SH-SY5Y (cell line): ENCODE measurements around the gene OTUD5.

Source experiments
- GATA2 ChIP-seq: IDR thresholded peaks from 2 replicates; pipeline ENCODE4 v1.6.1; 2011; ENCODE audit warnings: mild to moderate bottlenecking, low read depth, low read length
- GATA3 ChIP-seq: IDR thresholded peaks from 2 replicates; pipeline ENCODE4 v1.6.1; 2011; ENCODE audit warnings: low read depth, mild to moderate bottlenecking, low read length, moderate library complexity

DNA sequence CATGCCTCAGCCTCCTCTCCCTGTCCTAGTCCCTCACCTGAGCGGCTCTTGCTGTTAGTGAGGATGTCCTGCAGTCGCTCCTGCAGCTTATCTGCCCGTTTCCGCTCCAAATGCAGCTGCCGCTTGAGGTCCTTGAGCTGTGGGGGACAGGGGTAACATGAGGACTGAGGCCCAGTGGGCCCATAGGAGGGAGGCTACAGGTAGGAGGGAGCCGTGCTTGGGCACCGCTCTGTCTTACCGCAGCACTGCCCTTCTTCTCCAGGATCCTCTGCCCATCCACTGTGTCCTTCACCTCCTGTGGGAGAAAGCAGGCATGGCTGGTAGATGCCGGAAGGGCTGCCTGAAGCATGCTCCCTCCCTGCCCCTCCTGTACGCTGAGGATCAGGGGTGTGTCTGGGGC is 23.8 kb upstream of the OTUD5 start:
- TF ChIP-seq GATA2 = no peak
- no peak for TF ChIP-seq GATA3
